OCI-M2 (cell line): ENCODE measurements around the gene KCNAB1.
"Not testable (repeated sequence)": the region's sequence is repeated elsewhere in the genome, so short reads cannot be mapped to it uniquely, and the experiment has no call there.

ENCODE experiments used
- DNase-seq: peaks from one replicate; lab custom pipeline; 2025; ENCODE audit not compliant: unreplicated experiment; lab: John Stamatoyannopoulos, UW

KCNAB1 gene

DNA sequence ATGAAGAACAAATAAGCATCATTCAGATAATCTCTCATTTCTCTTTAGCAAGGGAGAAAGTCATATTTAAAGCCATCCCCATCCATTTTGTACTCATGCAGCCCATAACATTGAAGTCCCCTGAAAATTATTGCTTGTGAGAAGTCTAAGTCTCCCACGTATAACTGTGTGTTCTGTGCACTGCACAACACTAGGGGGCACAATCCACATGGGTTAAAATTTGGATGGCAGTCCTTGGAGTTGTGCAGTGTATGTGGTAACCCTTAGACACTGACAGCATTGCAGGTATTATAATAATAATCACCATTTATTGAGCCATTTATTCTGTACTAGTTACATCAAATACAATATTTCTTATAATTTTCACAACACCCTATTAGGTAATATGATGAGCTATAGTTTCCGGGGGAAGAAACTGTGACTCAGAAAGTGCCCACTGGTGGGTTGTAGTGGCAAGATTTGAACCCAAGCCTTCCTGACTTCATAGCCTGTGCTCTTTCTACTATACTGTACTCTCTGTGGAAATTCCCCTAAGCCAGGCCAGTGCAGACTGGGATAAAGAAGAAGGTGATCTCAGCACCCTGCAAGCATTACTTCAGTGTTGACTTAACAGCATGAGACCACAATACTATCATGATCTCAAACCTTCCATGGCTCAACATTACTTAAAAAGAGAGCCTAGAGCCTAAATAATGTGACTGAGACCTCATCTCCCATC lies 15.7 kb downstream of the KCNAB1 start:
- DNase-seq: no peak

DNA sequence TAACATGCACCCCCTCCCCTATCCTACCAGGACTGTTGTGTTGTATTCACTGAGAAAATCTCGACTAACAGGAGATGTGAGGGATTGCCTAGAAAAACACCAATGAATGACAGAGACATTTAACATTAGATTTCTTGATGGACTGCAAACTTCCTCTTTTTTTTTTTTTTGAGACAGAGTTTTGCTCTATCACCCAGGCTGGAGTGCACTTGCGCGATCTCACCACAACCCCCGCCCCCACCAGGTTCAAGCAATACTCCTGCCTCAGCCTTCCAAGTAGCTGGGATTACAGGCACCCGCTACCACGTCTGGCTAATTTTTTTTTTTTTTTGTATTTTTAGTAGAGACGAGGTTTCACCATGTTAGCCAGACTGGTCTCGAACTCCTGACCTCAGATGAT lies 17.0 kb downstream of the KCNAB1 start:
- not testable (repeated sequence) for DNase-seq

DNA sequence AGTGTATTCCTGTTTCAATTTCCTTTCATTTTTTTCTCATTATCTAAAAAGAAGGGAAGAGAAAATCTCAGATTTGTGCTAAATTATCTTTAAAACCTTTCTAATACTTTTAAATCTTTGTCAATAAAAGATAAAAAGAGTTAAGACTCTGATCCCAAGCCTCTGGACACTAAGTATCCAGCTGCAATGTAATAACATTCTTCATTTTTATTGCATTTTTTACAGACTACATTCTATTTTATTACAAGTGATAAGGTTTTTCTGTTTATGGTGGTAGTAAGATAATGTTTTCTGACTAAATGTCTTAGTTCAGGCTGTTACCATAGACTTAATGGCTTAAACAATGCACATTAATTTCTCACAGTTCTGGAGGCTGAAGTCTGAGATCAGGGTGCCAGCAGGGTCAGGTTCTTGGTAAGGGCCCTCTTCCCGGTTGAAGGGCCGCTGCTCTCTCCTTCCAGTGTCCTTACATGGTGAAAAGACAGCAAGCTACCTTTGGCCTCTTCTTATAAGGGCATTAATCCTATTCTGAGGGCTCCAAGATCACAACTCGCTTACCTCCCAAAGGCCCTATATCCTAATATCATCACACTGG lies 19.7 kb downstream of the KCNAB1 start:
- DNase-seq: no peak

DNA sequence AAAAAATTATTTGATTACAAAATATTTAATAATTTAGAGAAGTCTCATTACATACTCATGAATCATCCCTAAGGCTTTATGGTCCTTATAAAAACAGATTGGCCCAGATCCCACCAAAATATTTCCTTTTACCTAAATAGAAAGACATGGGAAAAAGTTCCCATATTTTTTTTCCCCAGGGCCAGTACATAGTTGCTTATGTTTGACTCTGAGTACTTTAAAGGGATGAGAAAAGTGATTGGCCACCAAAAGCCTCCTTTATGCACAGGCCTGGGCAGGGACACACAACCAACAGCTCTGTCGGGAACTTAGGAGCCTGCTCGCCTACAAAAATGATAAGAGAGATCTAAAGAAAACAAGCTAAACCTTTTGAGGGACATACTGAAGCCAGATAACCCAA lies 22.3 kb downstream of the KCNAB1 start:
- no peak for DNase-seq

DNA sequence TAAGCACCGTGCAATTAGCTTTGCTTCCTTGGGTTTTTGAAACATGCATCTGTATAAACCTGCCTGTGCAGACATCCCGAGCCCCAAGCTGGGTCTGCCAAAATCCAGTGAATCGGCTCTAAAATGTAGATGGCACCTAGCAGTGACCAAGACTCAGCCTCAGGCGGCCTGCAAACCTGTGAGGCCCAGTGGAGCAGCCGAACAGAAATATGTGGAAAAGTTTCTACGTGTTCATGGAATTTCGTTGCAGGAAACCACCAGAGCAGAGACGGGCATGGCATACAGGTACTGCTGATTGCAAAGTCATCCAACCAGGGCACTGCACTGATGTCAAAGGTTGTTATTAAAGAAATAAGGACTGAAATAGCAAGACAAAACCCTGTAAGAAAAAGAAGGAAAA lies 22.8 kb downstream of the KCNAB1 start:
- no peak for DNase-seq

DNA sequence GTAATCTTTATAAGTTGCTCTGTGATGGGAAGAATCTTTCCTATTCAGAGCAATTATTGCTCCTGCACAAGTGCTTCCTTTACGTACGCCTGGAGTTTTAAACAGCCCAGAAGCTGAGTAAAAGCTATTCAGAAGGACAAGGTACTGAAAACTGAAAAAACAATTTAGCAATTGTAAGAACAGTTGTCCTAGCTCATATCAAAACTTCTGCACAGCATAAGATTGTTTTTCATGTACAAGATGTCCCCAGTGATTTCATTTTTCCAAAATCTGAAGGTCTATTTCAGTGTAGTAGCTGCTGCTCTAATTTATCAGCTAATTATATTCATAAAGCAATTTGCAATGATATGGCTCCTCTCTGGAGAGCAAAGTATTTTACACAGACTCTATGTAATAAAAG lies 23.7 kb downstream of the KCNAB1 start:
- DNase-seq: no peak

DNA sequence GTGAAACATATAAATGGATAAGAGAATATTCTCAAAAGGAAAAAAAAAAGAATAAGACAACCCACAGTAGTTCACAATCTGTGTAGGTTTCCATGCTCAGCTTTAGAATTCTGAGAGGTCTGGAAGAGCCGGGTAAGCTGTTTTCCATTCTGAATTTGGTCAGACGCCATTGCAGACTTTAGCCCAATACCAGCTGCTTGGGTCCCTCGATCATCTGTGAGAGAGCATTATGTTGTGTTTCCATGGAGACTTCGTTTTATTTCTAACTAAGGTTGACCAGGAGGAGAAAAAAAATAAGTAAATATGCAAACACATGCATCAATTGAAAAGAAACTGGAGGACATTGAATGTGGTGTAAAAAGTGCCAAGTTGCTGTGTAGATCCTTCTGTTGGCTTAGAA lies 25.5 kb downstream of the KCNAB1 start:
- no peak for DNase-seq

DNA sequence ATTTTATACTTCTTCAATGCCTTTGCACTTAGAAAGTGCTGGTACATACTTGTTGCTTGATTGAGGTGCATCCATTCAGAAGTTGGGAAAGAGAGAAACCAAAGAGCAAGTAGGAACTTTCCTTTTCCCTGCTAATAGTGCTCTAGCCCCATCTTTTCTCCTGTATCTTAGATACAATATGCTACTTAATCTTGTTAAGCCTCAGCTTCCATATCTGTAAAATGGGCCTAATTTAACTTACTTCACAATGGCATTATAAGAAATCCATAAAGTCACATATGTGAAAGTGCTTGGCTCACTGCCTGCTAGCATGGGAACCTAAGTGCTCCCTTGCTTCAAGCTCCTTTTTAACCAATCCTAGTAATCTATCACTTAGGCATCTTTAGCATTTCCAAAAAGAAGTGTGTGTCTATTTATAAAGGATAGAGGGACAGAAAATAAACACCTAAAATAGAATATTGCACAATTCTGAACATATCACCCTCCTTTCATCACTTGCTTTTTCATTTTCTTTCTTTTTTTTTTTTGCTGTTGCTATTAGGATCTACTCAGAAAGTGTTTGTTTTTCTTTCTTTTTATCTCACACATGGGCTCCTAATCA lies 28.1 kb downstream of the KCNAB1 start:
- DNase-seq: no peak

DNA sequence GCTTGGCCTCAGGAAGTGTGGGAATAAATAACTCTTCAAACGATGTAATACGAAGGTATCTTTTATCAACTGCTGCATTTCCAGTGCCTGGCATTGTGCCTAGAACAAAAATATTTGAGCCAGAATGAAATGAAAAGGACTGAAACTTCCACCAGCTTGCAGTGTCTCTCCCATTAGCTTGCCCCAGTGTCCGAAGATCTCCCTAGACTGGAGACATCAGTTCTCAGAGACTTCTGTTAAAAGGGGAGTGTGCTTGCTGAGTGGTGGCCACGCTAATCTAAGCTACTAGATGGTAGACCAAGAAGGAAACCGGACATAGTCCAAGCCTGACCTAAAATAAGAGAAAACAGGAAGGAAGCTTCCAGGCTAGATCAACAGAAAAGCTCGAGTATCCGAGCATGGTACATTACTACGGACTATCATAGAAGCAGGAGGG lies 28.6 kb downstream of the KCNAB1 start:
- peak; percentile 27 for DNase-seq

DNA sequence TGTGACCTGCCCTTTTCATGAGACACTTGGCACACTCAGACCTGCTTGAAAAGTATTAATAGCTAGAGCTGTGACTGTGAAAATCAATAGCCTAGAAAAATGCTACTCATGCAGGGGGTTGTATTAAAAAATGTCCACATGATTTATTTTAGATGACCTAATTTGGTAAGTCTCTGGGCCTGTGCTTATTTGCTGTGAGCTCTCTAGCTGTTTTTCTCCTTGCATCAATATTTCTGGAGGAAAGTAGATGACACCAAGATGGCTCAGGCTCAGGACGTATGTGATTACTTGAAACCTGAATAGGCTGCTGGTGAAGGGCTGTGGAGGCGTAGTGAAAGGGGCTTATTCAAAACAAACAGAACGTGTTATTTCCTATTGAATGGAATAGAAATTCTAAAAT lies 29.5 kb downstream of the KCNAB1 start:
- DNase-seq: no peak

DNA sequence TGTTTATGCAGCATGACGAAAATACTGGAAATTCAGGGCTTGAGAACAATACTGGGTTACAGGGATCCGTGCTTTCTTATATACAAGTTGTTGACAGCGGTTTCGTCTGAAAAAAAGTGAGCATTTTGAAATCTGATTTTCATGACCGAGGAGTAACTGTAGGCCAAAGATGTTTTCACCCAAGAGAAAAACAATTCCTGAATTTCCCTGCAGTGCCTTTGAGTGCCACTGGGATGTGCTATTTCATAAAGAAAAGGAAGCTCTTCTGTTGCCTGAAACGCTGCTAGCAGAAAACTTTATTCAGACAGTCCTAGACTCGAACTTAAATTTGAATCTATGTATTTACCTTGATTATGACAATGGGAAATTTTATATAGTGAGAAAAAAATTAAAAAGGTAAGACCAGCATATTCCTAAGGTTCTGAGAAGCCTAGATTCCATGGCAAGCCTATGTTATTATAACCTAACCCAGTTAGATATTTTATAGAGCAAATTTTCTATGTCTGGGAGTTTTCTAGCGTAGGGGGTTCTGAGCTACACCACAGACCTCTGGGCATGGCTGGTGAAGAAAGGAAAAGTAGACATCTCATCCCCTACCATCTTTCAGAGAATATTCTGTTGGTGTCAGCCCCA lies 30.2 kb downstream of the KCNAB1 start:
- no peak for DNase-seq

DNA sequence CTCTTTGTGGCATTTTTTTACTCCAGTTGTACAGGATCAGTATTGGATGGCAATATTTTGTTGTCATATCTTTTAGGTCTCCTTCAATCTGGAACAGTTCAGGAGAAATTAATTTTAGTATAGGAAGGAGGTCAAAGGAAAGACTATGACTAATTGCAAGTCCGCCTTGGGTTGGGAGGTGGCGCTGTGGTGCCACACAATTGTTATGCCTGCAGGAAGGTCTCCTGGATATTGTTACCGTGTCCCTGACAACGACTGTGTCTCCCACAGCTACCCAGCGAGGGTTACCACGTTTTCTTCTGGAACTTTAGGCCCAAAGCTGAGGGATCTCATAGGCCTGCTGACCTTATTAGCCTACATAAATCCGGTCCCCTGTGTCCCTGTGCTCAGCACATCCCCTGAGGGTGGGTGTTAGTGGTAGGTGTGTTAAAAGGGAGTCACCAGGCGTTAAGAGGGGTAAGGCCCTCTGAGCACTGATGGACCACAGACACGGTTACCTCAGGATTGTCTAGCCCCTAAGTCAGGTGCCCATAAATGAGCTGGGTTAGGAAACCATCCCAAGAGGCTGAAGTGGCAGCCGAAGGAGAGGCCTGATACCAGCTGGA lies 31.5 kb downstream of the KCNAB1 start:
- no peak for DNase-seq

DNA sequence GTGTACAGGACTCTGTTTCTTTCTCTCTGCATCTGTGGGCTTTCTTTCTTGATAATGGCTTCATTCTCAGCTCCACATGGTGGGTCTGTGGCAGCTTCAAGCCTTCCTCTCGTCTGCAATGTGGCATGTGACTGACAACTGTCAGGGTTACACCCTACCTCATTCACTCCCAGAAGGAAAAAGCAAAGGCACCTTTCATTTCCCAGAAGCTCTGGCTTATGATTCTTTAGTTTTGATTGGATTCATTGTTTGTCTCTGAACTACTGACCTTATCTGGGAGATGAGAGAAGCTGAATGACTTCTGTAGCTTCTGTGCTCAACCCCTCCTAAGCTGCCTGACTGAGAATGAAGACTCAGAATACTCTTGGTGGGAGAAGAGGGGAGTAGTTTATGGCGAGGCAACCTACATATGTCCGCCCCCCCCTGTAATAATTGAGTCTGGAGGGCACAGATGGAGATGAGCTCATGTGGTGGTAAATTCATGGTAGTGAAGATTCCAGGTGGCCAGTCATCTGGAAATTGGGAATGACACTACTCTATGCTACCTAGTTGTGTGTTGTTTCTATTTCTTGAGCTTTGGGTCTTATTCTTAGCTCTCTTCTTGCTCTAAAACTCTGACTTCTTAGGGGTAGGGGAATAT lies 38.4 kb downstream of the KCNAB1 start:
- no peak for DNase-seq

DNA sequence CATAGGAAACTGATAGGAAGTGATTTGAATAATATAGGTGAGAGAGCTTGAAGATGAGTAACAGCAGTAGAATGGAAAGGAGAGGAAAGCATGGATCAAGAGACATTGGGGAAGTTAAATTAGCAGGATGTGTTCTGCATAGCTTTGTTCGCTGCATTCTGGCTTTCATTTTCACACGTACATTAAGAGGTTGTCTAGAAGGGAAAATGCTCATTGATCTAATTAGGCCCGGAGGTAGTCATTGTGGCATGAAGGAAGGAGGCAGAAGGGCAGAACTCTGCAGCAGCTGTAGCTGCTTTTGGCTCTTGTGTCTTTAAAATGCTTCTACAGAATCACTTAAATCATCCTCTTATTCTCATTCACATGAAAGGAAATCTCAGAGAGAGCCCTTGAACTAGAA lies 40.3 kb downstream of the KCNAB1 start:
- no peak for DNase-seq

DNA sequence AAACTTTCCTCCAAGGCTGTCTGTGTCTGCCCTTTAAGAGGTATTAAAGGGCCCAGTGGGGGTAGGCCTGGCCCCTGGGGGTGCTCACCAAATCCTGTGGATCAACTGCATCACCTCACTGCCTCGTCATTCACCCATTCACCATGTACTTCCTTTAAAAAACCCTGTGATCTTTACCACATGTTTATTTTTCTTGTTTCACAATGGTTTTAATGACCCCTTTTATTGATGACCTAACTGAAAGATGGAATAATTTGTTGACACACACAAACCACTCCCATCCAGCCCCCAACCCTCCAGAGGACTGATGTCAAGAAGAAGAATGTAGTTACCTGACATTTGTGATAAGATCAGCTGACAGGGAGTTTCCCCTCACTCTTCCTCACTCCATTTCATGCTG lies 40.8 kb downstream of the KCNAB1 start:
- no peak for DNase-seq

DNA sequence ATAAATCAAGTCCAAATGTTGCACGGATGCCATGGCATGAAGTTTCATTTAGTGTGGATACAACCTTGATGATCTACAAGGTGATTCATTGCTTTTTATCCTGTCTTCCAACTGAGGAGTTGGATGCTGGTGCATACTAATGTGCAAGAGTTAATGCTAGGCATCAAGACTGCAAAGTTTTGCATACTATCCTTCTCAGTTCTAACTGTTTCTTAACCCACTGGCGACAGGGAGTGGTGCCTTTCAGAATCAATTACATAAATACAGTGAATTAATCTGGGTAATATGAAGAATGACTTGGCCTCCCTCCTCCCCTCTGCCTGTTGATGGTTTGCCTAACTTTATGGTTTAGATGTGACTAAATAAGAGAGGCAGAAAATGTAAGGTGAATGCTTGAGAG lies 43.5 kb downstream of the KCNAB1 start:
- DNase-seq: no peak

DNA sequence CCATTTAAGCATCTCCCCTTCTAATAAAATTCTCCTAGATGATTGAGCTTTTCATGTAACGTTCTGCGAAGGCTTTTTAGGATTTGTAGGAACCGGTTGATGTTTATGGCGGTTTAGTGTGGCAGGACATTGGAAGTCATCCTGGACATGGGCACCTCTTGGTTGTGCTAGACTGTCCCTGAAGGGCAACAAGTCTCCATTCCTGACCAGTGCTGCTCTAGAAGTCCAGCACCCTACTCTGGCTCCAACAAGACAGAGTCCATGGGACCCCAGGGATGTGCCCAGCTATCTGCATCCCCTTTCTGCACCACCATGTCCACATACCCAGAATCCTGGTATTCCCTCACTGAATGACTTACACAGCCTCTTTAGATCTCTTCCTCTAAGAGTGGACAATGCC lies 46.4 kb downstream of the KCNAB1 start:
- DNase-seq: no peak

DNA sequence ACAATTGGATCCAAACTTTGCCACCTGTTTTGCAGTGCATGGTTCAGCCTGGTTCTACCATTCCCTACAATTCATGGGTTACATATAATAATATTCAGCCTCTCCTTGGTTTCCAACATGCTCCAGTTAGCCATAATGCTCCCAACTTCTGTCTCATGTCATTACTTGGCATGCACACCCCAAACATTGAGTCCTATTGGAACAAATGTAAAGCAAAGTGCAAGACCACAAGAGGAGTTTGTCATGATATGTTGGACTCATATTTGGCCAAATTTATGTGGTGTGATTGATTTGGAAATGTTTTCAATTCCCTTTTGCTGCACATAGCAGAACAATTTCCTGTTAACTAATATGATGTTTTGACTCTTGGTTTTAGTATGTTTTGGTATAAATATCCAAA lies 50.2 kb downstream of the KCNAB1 start:
- no peak for DNase-seq

DNA sequence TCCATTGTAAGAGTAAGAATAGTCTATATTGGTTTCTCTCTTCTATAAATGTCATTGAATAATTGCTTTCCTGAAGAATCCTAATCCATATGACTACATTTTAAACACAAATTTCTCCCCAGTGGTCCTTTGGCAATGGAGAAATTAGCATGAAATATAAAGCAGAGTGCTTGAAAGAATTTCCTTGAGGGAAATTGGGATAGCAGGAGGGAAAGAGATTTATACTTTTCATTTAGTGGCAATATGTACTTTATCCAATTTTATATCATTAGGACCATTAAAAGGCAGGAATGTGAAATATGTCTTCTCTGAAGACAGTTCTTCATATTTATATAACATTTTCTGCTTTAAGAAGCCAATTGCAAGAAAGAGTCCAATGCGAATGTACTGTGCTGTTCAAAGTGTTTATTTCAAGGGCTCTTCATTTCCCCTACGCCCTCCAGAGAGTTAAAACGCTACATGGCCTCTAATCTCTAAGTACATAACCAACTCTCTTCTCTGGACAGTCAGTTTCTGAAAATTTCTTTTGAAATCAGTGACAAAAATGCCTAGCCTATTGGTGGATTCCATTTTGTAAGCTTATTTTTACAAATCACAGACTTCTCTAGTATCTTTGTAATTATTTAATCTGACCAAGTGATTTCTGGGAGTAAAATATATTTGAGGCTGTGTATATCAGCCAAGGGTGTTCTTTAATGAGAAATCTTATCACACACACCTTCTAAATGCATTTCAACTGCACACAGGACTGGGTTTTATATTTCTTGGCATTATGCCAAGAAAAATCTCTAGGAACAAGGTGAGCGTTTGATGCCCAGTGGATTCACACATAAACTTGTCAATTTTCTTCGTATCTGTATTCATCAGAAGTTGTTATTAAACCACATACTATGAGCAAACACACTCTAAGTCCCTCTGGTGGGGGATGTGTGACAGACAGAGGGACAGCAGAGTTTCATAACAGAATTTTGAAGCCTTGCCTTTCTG lies 51.2 kb downstream of the KCNAB1 start:
- no peak for DNase-seq

DNA sequence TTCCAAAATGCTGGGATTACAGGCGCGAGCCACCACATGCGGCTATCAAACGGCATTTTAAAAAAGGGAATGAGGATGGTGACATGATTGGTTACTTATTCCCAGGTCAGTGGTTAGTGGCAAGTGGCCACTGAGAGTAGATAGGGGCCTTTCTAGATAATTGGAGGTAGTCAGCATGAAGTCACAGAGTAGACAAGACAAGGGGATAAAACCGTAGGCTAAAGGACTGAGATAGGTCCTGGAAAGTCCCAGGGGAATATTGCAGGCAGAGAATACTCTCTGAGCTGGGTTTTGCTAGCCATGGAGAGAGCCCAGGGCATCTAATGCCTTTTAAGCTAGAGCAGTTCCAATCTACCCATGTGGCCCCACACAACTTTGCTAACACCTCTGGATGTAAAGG lies 52.2 kb downstream of the KCNAB1 start:
- DNase-seq: no peak
